Measurements from ENCODE around the gene ASB18.

ASB18 gene

DNA sequence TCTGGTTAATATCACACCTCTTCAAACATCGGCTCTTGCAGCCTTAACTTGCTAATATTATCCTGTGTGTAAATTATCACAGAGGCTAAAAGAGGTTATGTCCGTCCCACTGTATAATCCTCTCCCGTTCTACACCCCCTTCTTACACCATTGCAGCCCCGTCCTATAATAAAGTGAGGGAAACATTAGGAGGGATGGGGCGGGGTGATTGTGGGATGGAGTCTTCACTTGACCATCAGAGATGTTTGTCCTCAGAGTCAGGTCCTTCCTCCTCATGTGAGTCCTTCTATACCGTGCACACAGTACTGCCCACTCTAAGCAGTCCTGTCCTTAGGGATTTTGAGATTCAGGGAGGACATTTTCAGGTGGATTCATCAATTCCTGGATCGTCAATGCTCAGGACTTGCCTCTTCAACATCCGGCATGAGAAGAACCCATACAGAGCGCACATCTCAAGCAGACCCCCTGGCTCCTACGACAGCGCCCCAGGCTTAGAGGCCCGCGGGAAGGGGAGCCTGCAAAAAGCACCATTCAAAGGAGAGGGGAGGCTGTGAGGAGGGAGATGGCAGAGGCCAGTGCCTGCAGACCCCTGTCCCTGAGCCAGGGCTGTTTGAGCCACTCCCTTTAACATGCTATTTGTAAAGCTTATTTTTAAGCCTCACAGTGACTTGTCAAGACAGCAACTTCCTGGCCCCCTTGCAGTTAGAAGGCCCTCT is 42.8 kb upstream of the ASB18 start:
- TF ChIP-seq, protein P1, sequence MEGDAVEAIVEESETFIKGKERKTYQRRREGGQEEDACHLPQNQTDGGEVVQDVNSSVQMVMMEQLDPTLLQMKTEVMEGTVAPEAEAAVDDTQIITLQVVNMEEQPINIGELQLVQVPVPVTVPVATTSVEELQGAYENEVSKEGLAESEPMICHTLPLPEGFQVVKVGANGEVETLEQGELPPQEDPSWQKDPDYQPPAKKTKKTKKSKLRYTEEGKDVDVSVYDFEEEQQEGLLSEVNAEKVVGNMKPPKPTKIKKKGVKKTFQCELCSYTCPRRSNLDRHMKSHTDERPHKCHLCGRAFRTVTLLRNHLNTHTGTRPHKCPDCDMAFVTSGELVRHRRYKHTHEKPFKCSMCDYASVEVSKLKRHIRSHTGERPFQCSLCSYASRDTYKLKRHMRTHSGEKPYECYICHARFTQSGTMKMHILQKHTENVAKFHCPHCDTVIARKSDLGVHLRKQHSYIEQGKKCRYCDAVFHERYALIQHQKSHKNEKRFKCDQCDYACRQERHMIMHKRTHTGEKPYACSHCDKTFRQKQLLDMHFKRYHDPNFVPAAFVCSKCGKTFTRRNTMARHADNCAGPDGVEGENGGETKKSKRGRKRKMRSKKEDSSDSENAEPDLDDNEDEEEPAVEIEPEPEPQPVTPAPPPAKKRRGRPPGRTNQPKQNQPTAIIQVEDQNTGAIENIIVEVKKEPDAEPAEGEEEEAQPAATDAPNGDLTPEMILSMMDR (IDR thresholded peaks at IDR 0.05; ENCODE audit: insufficient read depth, low read length, missing control alignments): no peak
- POLR2A ChIA-PET: no interaction called here
- H3K4me3 ChIP-seq (ENCODE audit: low read depth, low read length): no peak overlapping the region
- no peak for DNase-seq (ENCODE audit: low read depth, low spot score)
- CTCF ChIA-PET: no interaction called here

DNA sequence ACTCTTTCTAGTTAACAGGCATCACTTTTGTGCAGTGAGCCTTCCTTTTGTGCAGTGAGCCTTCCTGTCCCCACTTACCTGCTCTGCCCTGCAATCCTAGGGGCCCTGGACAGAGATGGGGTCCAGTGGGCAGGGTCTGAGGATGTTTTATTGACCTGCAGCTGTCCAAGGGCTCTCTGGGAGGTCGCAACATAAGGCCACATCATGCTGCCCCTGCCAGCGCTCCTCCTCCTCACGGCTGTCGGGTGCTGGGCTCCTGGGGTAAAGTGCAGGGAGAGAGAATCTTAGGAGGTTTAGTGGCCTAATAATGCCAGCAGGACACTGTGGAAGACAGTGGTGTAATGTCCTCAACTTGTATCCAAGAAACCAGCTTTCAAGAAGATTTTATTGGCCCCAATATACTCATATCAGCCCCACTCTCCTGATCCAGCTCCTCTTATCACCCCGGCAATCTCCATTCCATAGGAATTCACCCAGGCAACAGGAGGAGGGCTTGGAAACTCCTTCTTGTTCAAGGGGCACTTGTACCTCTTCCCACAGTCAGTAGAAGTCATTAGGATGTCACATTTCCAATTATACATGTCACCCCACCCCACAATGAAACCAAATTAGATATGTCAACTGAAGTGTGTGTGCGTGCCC is 41.9 kb upstream of the ASB18 start:
- ChIA-PET POLR2A (no interaction called here), CTCF (no interaction called here)
- no peak for DNase-seq (ENCODE audit: low read depth, low spot score)

DNA sequence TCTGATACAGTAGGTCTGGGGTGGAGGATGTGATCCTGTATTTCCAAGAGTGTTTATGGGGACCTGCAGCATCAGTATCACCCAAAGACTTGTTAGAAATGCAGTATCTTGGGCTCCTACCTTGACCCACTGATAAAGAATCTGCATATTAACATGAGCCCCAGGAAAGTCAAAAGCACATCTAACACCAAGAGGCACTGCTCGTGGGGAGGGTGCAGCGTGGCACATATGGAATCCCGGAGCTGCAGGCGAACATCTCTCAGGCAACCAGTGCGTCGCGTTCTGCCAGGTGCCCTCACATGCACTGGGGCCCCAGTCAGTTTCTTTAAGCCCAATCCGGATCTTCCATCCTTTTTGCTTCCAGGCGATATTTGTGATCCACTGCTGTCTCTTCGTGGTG is 41.3 kb upstream of the ASB18 start:
- CTCF ChIA-PET: no interaction called here
- H3K4me3 ChIP-seq (ENCODE audit: low read depth, low read length): no peak overlapping the region
- POLR2A ChIA-PET: no interaction called here
- TF ChIP-seq, protein P1 (IDR thresholded peaks at IDR 0.05; ENCODE audit: insufficient read depth, low read length, missing control alignments): no peak
- no peak for DNase-seq (ENCODE audit: low read depth, low spot score)

More for the DNA sequence above, 41.9 kb upstream of the ASB18 start:
- TF ChIP-seq, protein P1 (IDR thresholded peaks at IDR 0.05; ENCODE audit: insufficient read depth, low read length, missing control alignments): no peak
- H3K4me3 ChIP-seq (ENCODE audit: low read depth, low read length): no peak overlapping the region

DNA sequence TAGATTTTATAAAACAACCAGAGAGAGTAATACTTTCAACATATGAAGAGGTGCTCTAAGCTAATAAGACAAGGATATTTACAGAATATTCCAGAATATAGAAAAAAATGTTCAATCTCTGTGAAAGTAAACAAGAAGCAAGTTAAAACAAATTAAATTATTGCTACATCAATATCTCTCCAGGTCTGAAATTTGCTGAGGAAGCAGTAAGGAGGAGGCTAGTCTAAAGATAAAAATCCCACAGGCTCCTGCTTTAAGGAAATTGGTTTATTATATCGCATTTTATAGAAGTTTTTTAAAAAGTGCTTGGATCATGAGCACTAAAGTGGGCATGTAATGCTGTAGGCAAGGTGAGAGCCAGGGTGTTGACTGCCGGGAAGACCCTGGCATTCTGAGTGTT is 39.7 kb upstream of the ASB18 start:
- TF ChIP-seq, protein P1 (IDR thresholded peaks at IDR 0.05; ENCODE audit: insufficient read depth, low read length, missing control alignments): no peak
- ChIA-PET POLR2A (no interaction called here), CTCF (interaction anchor here (1.1 to 1.4 kb wide), 2 partner anchors 525 to 758 kb away, joined by 3 to 5 read pairs; no protein-coding TSS in a partner anchor)
- no peak overlapping the region for H3K4me3 ChIP-seq (ENCODE audit: low read depth, low read length)
- DNase-seq (ENCODE audit: low read depth, low spot score): no peak

DNA sequence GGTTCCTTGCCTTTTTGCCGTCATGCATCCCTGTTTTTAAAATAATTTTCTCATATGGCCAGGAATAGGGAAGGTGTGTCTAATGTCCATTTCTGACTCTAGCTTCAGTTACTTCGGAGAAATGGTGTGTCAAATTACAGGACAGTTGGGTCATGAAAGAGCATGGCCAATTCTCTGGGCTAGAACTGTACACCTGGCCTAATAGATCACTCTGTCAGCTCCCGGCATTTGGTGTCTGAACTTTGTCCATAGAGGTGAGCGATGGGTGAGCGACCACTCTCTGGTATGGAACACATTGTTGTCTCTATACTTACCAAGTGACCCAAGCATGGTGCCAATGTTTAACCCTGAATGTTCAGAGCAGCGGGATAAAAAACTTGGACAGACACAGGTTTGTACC is 38.3 kb upstream of the ASB18 start:
- ChIA-PET CTCF (no interaction called here), POLR2A (no interaction called here)
- H3K4me3 ChIP-seq (ENCODE audit: low read depth, low read length): no peak overlapping the region
- no peak for DNase-seq (ENCODE audit: low read depth, low spot score)
- TF ChIP-seq, protein P1 (IDR thresholded peaks at IDR 0.05; ENCODE audit: insufficient read depth, low read length, missing control alignments): no peak

DNA sequence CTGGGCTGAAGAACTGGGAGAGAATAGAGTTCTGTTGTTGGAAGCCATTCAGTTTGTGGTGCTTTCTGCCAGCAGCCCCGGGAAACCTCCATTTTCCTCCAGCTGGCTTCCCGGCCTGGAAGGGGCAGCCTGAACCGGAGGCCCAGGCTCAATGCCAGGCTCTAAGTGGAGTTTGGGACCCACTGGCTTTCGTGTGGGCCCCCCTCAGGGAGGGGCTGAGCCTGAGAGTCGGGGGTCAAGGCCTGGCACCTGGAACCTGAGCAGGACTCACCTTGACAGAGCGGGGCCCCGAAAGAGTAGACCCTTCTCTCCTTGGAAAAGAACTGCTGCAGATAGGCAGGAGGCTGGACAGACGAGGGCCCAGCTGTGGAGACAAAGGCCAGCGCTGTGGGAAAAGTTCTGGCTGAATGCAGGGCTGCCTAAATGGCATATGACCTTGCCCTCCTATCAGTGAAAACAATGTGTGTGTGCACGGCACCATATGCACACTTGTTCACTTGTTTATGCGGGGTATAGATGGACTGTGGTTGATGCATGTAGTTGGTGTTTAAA is 34.8 kb upstream of the ASB18 start:
- TF ChIP-seq, protein P1 (IDR thresholded peaks at IDR 0.05; ENCODE audit: insufficient read depth, low read length, missing control alignments): no peak
- no peak for DNase-seq (ENCODE audit: low read depth, low spot score)
- no peak overlapping the region for H3K4me3 ChIP-seq (ENCODE audit: low read depth, low read length)
- ChIA-PET POLR2A (no interaction called here), CTCF (no interaction called here)
